GM19023 (cell line): ENCODE results near the gene HEATR3.

ENCODE experiments used
- ATAC-seq: cut with Tn5 transposase; IDR thresholded peaks from one replicate; pipeline ENCODE4 v1.9.1; 2021; ENCODE audit warnings: mild to moderate bottlenecking, moderate library complexity; ENCODE audit not compliant: unreplicated experiment

HEATR3 gene

GRCh38 chr16:50050802-50051201 is 15.0 kb upstream of the HEATR3 start:
- no peak for ATAC-seq

- ATAC-seq: no peak
Observed at GRCh38 chr16:50056226-50056625, 9.5 kb upstream of the HEATR3 start.

- no peak for ATAC-seq
Observed at GRCh38 chr16:50058091-50058771, 7.5 kb upstream of the HEATR3 start.

- ATAC-seq: no peak
Observed at GRCh38 chr16:50059111-50059510, 6.7 kb upstream of the HEATR3 start.

DNA sequence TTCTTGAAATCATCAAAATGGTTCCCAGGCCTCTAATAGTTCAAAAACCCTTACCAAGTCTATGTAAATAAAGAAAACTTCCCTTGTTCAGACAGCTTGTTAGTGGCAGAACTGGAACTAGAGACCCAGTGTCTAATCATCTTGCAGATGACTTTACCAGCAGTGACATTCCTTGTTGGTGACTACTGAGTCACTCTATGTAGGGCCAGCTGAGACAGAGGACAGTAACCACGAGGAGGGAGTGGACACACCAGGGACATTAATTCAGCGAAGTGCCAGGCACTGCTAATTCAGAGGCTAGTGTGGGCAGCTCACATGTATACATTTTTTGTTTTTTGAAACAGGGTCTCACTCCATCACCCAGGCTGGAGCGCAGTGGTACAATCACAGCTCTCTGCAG is 6.1 kb upstream of the HEATR3 start:
- no peak for ATAC-seq

DNA sequence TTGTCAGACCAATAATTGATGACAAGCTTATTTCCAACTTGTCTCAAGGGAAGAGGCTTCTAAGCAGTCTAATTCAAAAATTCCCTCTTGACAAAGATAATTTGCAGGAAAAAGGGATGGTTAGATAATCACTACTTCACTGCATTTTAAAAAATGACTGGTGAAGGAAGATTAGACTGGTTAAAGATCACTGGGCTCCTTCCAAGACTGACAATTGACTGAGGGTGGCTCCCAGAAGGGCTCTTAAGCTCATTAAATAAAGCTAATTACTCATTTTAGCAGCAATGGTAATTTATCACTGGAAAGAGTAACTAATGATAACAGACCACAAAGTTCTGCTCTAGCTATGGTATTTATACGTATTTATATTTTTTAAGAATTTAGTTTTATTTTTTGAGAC is 4.4 kb upstream of the HEATR3 start:
- ATAC-seq: no peak

DNA sequence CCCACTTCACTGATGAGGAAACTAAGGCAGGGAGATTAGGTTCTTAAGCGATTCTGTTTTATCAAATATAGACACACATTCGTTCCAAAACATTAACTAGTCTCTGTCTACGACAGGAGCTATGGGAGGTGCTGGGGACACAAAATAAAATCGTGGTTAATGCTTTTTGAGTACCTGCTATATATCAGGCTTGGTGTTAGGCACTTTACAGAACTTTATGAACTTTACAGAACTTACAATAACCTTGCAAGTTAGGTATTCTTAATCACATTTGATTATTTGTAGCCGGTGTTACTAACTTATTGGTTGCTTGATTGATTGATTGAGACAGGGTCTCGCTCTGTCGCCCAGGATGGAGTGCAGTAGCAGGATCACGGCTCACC is 538 bp upstream of the HEATR3 start:
- ATAC-seq: no peak

DNA sequence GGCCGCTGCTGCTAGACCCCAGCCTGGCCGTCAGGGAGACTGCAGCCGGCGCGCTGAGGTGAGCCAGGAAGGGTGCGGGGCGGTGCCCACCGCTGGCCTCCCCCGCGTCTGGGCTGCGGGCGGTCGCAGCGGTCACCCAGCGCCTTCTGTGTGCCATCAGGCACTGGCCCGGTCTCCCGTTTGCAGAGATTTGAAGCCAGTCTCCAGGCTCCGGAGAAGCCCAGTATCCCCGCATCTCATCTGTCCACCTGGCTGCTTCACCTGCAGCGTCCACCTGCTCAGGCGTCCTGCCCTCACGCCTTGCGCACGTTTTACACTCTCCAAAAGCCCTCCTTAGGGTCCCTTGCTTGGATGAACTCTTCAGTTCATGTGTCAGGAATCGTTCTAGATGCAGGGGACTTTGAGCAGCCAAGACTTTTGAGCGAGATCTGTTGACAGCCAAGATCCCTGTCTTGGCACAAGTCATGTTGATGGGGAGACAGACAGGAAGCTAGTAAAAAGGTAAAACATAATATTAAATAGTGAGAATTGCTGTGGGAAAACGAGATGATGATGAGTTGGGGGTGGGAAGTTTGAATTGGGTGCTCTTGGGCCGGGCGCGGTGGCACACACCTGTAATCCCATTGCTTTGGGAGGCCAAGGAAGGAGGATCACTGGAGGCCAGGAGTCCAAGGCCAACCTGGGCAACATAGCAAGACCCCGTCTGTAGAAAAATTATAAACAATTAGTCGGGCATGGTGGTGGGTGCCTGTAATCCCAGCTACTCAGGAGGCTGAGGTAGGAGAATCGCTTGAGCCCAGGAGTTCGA is 916 bp downstream of the HEATR3 start:
- no peak for ATAC-seq

GRCh38 chr16:50067290-50067853 is 1.6 kb downstream of the HEATR3 start:
- no peak for ATAC-seq

- no peak for ATAC-seq
Observed at GRCh38 chr16:50068550-50068949, 2.8 kb downstream of the HEATR3 start.

DNA sequence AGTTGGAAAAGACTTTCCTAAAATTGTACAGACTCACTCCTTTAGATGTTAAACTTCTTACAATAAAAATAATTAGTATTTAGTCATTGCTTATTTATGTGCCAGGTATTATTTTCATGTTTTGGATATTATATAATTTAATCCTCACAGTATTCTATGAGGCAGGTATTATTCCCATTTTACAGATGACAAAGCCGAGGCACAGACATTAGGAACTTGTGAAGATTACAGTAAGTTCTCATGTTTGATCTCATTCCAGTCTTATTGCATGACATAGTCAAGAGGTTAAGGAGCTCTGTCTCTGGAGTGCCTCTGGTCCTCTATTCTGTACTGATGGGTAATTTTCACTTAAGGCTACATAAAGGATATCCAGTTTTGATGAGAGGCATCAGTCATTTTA is 3.3 kb downstream of the HEATR3 start:
- no peak for ATAC-seq

DNA sequence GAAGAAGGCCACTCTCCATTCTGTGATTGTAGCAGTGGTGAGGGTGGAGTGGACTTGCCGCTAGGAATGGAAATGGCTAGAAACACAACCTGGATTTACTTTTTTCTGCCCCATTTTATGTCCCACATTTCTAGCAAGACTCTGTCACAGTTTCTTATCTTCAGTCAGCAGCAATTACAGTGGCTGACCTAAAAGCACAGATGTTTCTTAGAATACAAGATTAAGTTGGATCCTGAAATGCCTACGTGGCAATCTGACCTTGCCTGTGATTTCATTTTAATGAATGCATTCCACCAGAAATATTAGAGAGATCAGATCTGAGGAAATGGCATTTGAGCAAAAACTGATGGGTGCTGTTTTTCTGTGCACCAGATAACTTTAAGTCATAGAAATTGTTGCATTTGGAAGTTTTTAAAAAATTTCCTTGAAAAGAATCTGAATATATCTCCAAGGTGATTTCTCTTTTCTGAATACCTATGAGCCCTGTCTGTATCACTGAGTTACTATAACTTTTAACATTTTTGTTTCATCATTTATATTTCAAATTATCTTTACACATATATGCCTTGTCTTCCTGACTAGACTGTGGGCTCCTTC is 5.4 kb downstream of the HEATR3 start:
- no peak for ATAC-seq

DNA sequence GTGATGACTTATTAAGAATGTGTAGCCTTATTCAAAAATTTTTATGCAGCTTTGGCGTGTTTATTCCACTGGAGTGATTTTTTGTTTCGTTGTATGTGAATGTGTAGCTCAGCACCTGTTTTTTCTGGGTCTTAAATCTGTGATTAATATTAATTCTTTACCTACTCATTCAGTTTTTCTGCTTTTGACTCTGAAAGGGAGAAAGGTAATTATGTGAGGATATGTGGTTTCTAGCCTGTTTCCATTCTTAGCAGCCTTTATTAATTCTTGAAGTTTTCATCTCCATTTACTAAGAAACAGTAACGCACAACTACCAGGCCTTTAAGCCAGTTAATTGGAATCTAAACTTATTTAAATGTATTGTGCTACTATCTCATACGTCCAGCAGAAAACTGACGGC is 7.0 kb downstream of the HEATR3 start:
- ATAC-seq: no peak

DNA sequence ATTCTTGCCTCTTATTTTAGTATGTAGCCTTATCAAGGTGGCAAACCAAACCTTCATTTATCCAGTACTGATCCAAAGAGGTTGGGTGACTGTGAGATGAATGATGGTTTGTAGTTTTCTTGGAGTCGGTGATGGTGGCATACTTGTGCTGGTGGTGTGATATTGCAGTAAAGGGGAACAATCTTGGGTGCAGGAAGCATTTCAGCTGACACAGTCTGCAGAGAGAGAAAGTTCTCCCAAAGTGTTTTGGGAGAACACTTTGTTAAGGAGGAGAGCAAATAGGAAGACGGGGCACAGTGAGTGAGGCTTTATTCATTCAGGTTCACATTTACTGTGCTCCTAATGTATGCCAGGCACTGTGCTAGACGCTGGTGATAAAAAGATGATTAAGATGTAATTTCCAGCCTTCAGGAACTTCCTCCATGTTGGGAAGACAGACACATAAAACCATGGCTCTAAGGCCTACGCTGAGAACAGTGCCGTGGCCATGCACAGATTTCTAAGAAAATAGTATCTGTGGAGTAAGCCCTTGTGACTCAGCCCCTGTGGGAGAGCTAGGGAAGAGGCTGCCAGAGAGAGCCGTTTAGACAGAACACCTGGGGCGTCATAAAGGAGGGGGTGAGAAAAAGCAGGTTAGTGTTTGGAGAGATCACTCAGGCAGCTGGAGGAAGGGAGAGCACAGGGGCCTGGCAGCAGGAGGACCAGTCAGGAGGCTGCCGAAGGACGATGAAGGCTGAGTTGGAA is 13.8 kb downstream of the HEATR3 start:
- ATAC-seq: no peak

GRCh38 chr16:50081428-50082018 is 15.8 kb downstream of the HEATR3 start:
- ATAC-seq: no peak

GRCh38 chr16:50083996-50084395 is 18.2 kb downstream of the HEATR3 start:
- ATAC-seq: no peak

GRCh38 chr16:50086176-50086575 is 20.4 kb downstream of the HEATR3 start:
- no peak for ATAC-seq

GRCh38 chr16:50088302-50088701 is 22.5 kb downstream of the HEATR3 start:
- no peak for ATAC-seq

GRCh38 chr16:50092891-50093290 is 27.1 kb downstream of the HEATR3 start:
- no peak for ATAC-seq

DNA sequence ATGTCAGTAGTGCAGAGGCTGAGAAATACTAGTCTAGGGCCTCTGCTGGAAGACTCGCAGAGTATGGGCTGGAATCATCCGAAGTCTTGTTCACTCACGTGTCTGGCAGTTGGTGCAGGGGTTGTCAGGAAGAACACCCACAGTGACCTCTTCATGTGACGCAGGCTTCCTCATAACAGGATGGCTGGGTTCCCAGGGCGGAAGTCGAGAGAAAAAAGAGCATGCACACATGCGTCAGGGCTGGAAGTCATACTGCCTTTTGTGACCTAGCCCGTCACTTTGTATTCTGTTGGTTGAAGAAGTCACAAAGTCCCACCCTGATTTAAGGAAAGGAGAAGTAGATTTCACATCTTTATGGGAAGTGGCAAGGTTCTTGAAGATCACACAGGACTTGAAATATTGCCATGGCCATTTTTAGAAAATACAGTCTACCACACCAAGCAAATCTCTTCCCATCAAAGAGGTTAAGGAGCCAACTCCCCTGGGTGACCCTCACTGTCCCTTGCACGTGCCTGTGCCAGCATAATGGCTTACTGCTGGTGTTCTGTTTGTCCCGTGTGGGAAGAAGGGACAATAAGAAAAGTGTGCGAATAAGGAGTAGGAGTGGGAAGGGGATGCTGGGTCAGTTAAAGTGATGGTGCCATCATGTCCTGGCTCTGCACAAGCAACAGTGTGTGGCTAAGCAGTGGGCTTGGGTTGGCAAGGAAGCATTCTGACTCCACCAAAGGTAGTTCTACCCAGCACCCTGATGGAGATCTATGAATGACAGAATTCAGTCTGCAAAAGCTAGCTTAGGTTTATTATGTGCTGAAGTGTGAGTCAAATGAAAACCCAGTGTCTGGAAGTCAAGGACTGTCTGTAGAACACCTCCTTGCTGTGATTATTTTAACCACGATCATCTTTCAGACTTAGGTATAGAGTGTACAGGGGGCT is 28.1 kb downstream of the HEATR3 start:
- ATAC-seq: no peak
